Transverse colon (tissue), 4 donors: ENCODE data around the gene LRP11.

Source experiments
- CTCF ChIP-seq, 5 experiments: fragments of 200-600 bp in 3 of 5; fragments of 450-650 bp in 2 of 5; sonication (generic) in 3 of 5; IDR thresholded peaks; 1 replicate in 2 of 5; 2 replicates in 3 of 5; pipeline ENCODE4 v1.5.1; 2016 to 2017; ENCODE audit warnings: antibody characterized with exemption in 5 of 5, inconsistent platforms in 3 of 5, mild to moderate bottlenecking in 2 of 5, moderate library complexity in 1 of 5
- EP300 ChIP-seq: sonication (generic); formaldehyde crosslinking; IDR thresholded peaks from one replicate; pipeline ENCODE4 v1.6.1; 2017; ENCODE audit warnings: antibody characterized with exemption, low read depth
- POLR2A ChIP-seq: fragments of 450-650 bp; IDR thresholded peaks from one replicate; pipeline ENCODE4 v1.6.1; 2016; ENCODE audit warnings: antibody characterized with exemption, mild to moderate bottlenecking, moderate library complexity
- POLR2AphosphoS5 ChIP-seq, 3 donors: sonication (generic); formaldehyde crosslinking; IDR thresholded peaks; one replicate each; pipeline ENCODE4 v1.6.1; 2016; ENCODE audit warnings: antibody characterized with exemption in 3 of 3

DNA sequence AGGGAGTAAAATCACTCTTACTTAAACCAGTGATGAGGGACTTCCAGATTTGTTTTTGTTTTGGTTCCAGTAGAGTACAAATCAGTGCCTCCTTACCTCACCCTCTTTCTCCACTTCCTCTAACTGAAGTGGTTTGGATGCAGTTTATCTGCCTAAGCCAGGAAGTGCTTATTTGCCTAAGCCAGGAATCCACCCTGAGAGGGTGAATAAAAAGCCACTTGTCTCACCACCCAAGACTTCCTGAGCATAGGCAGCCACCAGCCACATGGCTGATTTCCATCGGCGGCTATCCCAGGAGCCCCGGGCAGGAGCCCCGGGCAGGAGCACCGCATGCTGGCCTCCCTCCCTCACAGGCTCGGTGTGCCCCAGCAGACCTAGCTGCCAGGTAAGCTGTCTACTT, 12.0 kb downstream of the LRP11 start:
- TF ChIP-seq CTCF (IDR thresholded peaks at IDR 0.05) (no peak), EP300 (no peak), POLR2A (no peak), POLR2AphosphoS5 (IDR thresholded peaks at IDR 0.05) (no peak)
